Trophoblast cell (in vitro differentiated cells and primary cell): ENCODE data around the gene CDK8.

Experiments used
- DNase-seq, 2 donors: peaks; one replicate each; pipeline ENCODE4 v3.0.0-alpha.2; 2016
- H2AFZ ChIP-seq: 2 replicates; pipeline ENCODE4 v1.6.1; 2013; ENCODE audit warnings: low read length, moderate library complexity, mild to moderate bottlenecking; ENCODE audit not compliant: insufficient read depth, poor library complexity
- H2AK5ac ChIP-seq: 2 replicates; pipeline ENCODE4 v1.6.1; 2013; ENCODE audit warnings: mild to moderate bottlenecking, low read length
- H2BK120ac ChIP-seq: 2 replicates; pipeline ENCODE4 v1.6.1; 2013; ENCODE audit warnings: low read length, mild to moderate bottlenecking, moderate library complexity; ENCODE audit not compliant: insufficient read depth, poor library complexity
- H2BK12ac ChIP-seq: 2 replicates; pipeline ENCODE4 v1.6.1; 2013; ENCODE audit warnings: mild to moderate bottlenecking, low read length, moderate library complexity
- H2BK5ac ChIP-seq: 2 replicates; pipeline ENCODE4 v1.6.1; 2013; ENCODE audit warnings: low read length, low read depth, moderate library complexity, mild to moderate bottlenecking; ENCODE audit not compliant: poor library complexity
- H3K14ac ChIP-seq: 2 replicates; pipeline ENCODE4 v1.6.1; 2013; ENCODE audit warnings: mild to moderate bottlenecking, low read length
- H3K18ac ChIP-seq: 2 replicates; pipeline ENCODE4 v1.6.1; 2013; ENCODE audit warnings: mild to moderate bottlenecking, low read length
- H3K23ac ChIP-seq: 2 replicates; pipeline ENCODE4 v1.6.1; 2013; ENCODE audit warnings: low read length
- H3K27ac ChIP-seq: 2 replicates; pipeline ENCODE4 v1.5.1; 2013; ENCODE audit warnings: low read depth, mild to moderate bottlenecking, inconsistent platforms, low read length, moderate library complexity
- H3K27me3 ChIP-seq: 2 replicates; pipeline ENCODE4 v1.6.1; 2013; ENCODE audit warnings: inconsistent platforms, mild to moderate bottlenecking, low read length, moderate library complexity; ENCODE audit not compliant: insufficient read depth
- H3K36me3 ChIP-seq, 2 experiments: 1 replicate in 1 of 2; 2 replicates in 1 of 2; pipeline ENCODE4 v1.6.1; 2013; ENCODE audit warnings: low read length in 2 of 2, mild to moderate bottlenecking in 2 of 2, moderate library complexity in 1 of 2; ENCODE audit not compliant: insufficient read depth in 2 of 2, control insufficient read depth in 1 of 2
- H3K4ac ChIP-seq: 2 replicates; pipeline ENCODE4 v1.6.1; 2013; ENCODE audit warnings: low read depth, mild to moderate bottlenecking, low read length, moderate library complexity
- H3K4me1 ChIP-seq, 2 experiments: 1 replicate in 1 of 2; 2 replicates in 1 of 2; pipeline ENCODE4 v1.6.1; 2013; ENCODE audit warnings: low read length in 2 of 2, mild to moderate bottlenecking in 2 of 2, moderate library complexity in 1 of 2; ENCODE audit not compliant: insufficient read depth in 2 of 2, control insufficient read depth in 1 of 2
- H3K4me2 ChIP-seq: 2 replicates; pipeline ENCODE4 v1.6.1; 2013; ENCODE audit warnings: inconsistent platforms, mild to moderate bottlenecking, low read length, moderate library complexity
- H3K4me3 ChIP-seq: 2 replicates; pipeline ENCODE4 v1.5.1; 2013; ENCODE audit warnings: mild to moderate bottlenecking, low read depth, low read length, inconsistent platforms
- H3K79me1 ChIP-seq: one replicate; pipeline ENCODE4 v1.6.1; 2013; ENCODE audit warnings: low read length
- H3K79me2 ChIP-seq: 2 replicates; pipeline ENCODE4 v1.6.1; 2013; ENCODE audit warnings: low read length, mild to moderate bottlenecking; ENCODE audit not compliant: control insufficient read depth, insufficient read depth, poor library complexity
- H3K9ac ChIP-seq: 2 replicates; pipeline ENCODE4 v1.6.1; 2013; ENCODE audit warnings: mild to moderate bottlenecking, low read length
- H3K9me3 ChIP-seq: 2 replicates; pipeline ENCODE4 v1.6.1; 2013; ENCODE audit warnings: low read depth, mild to moderate bottlenecking, control low read depth, inconsistent platforms, low read length; ENCODE audit not compliant: insufficient read depth
- H4K12ac ChIP-seq: 2 replicates; pipeline ENCODE4 v1.6.1; 2013; ENCODE audit warnings: low read depth, mild to moderate bottlenecking, low read length, moderate library complexity
- H4K8ac ChIP-seq: 2 replicates; pipeline ENCODE4 v1.6.1; 2013; ENCODE audit warnings: low read depth, mild to moderate bottlenecking, low read length, moderate library complexity
- H4K91ac ChIP-seq: one replicate; pipeline ENCODE4 v1.6.1; 2013; ENCODE audit warnings: low read depth, mild to moderate bottlenecking, low read length, moderate library complexity
- WGBS: extraction: QIAGEN DNeasy Blood & Tissue Kit; methylation state at CpG from one replicate; pipeline ENCODE4 v1.1.7; 2013; ENCODE audit warnings: missing lambda C conversion rate; ENCODE audit not compliant: insufficient read length, insufficient coverage; ENCODE audit errors: extremely low coverage; 5-methylcytosine and 5-hydroxymethylcytosine counted together

CDK8 gene

GRCh38 chr13:26257049-26257448 lies 3.1 kb downstream of the CDK8 start:
- Histone ChIP-seq H2BK5ac (no peak overlapping the region), H3K4me1 (no peaks in the 10 kb centered on the region), H3K36me3 (no peaks in the 10 kb centered on the region), H3K79me1 (peaks cover 10% of the 10 kb centered on the region), H4K12ac (no peak overlapping the region), H3K23ac (no peak overlapping the region), H4K91ac (no peak overlapping the region), H2AK5ac (no peak overlapping the region), H2BK120ac (no peak overlapping the region), H3K9me3 (no peaks in the 10 kb centered on the region), H3K9ac (no peak overlapping the region), H2BK12ac (no peak overlapping the region), H3K18ac (no peak overlapping the region), H3K27ac (no peak overlapping the region), H3K79me2 (peaks cover 7% of the 10 kb centered on the region), H3K4me3 (no peak overlapping the region), H3K14ac (no peak overlapping the region), H3K4me2 (no peak overlapping the region), H2AFZ (no peak overlapping the region), H3K27me3 (no peaks in the 10 kb centered on the region), H4K8ac (no peak overlapping the region), H3K4ac (no peak overlapping the region)
- no peak for DNase-seq
- no CpG with 5 or more reads among the region's 2 CpGs for WGBS

- H3K4me3 ChIP-seq, result no peak overlapping the region
- H3K79me2 ChIP-seq, result peaks cover 2% of the 10 kb centered on the region
- H2AK5ac ChIP-seq, result no peak overlapping the region
- H3K4ac ChIP-seq, result no peak overlapping the region
- H3K14ac ChIP-seq, result no peak overlapping the region
- no peak for DNase-seq
- no peak overlapping the region for H3K9ac ChIP-seq
- no peaks in the 10 kb centered on the region for H3K36me3 ChIP-seq
- H4K12ac ChIP-seq, result no peak overlapping the region
- H2BK5ac ChIP-seq, result no peak overlapping the region
- H3K18ac ChIP-seq, result no peak overlapping the region
- H2BK12ac ChIP-seq, result no peak overlapping the region
- WGBS, result no CpG with 5 or more reads among the region's 3 CpGs
- no peaks in the 10 kb centered on the region for H3K9me3 ChIP-seq
- H4K8ac ChIP-seq, result no peak overlapping the region
- H3K27me3 ChIP-seq, result no peaks in the 10 kb centered on the region
- H3K27ac ChIP-seq, result no peak overlapping the region
- H2BK120ac ChIP-seq, result no peak overlapping the region
- H3K23ac ChIP-seq, result no peak overlapping the region
- peaks cover 2% of the 10 kb centered on the region for H3K79me1 ChIP-seq
- H2AFZ ChIP-seq, result no peak overlapping the region
- no peaks in the 10 kb centered on the region for H3K4me1 ChIP-seq
- no peak overlapping the region for H4K91ac ChIP-seq
- H3K4me2 ChIP-seq, result no peak overlapping the region
Observed at GRCh38 chr13:26259634-26260033, 5.7 kb downstream of the CDK8 start.

- Histone ChIP-seq H4K12ac (no peak overlapping the region), H3K18ac (no peak overlapping the region), H4K91ac (no peak overlapping the region), H3K9me3 (no peaks in the 10 kb centered on the region), H2AK5ac (no peak overlapping the region), H3K23ac (no peak overlapping the region), H3K4me2 (no peak overlapping the region), H3K27me3 (no peaks in the 10 kb centered on the region), H3K4me1 (no peaks in the 10 kb centered on the region), H3K4ac (peak overlapping the region; percentile 69), H3K14ac (no peak overlapping the region), H2BK5ac (no peak overlapping the region), H4K8ac (no peak overlapping the region), H3K9ac (no peak overlapping the region), H2BK120ac (no peak overlapping the region), H3K36me3 (no peaks in the 10 kb centered on the region), H2BK12ac (no peak overlapping the region), H2AFZ (no peak overlapping the region), H3K27ac (no peak overlapping the region), H3K4me3 (no peak overlapping the region), H3K79me1 (no peaks in the 10 kb centered on the region), H3K79me2 (no peaks in the 10 kb centered on the region)
- DNase-seq, result no peak
- 100% methylated on average over 1 of the region's 2 CpGs for WGBS
Observed at GRCh38 chr13:26262156-26262555, 8.2 kb downstream of the CDK8 start.

GRCh38 chr13:26266311-26266710 lies 12.4 kb downstream of the CDK8 start:
- Histone ChIP-seq H4K91ac (no peak overlapping the region), H3K14ac (no peak overlapping the region), H2BK5ac (no peak overlapping the region), H3K9ac (no peak overlapping the region), H2BK120ac (no peak overlapping the region), H4K8ac (no peak overlapping the region), H3K4me2 (no peak overlapping the region), H3K27me3 (no peaks in the 10 kb centered on the region), H2BK12ac (no peak overlapping the region), H2AK5ac (no peak overlapping the region), H3K79me1 (no peaks in the 10 kb centered on the region), H4K12ac (no peak overlapping the region), H3K23ac (no peak overlapping the region), H3K9me3 (no peaks in the 10 kb centered on the region), H3K36me3 (no peaks in the 10 kb centered on the region), H3K4me3 (no peak overlapping the region), H2AFZ (no peak overlapping the region), H3K18ac (no peak overlapping the region), H3K4me1 (no peaks in the 10 kb centered on the region), H3K79me2 (no peaks in the 10 kb centered on the region), H3K27ac (no peak overlapping the region), H3K4ac (no peak overlapping the region)
- DNase-seq, result no peak
- no CpG with 5 or more reads among the region's 3 CpGs for WGBS
